GM19397 (cell line): ENCODE measurements around the gene HTR2C.
"Not testable (repeated sequence)": the region's sequence is repeated elsewhere in the genome, so short reads cannot be mapped to it uniquely, and the experiment has no call there.

Experiments
- ATAC-seq: cut with Tn5 transposase; IDR thresholded peaks from one replicate; pipeline ENCODE4 v1.9.1; 2021; ENCODE audit warnings: mild to moderate bottlenecking, moderate library complexity; ENCODE audit not compliant: unreplicated experiment

Gene HTR2C

DNA sequence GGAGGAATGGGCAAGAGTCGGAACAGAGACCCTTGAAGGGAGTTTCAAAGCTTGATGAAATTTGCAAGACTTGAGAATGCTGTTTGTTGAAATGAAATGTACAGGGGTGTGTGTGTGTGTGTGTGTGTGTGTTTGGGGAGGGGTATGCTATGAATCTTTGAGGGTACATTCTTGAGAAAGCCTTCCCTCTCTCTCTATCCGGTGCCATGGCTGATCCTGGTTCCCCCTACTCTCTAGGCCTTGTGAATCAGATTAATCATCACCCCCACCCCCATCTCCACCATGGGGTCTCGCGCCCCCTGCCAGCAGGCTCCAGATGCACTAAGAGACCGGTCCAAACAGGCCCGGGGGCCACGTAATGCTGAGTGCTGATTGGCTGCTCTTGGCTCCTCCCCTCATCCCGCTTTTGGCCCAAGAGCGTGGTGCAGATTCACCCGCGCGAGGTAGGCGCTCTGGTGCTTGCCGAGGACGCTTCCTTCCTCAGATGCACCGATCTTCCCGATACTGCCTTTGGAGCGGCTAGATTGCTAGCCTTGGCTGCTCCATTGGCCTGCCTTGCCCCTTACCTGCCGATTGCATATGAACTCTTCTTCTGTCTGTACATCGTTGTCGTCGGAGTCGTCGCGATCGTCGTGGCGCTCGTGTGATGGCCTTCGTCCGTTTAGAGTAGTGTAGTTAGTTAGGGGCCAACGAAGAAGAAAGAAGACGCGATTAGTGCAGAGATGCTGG, at the start of gene HTR2C:
Gene HTR2C, plus strand, starts transcription at position 441 of the 729 bp plus-strand sequence. CDS start 142,851 bp downstream, outside the sequence.
- ATAC-seq = no peak

DNA sequence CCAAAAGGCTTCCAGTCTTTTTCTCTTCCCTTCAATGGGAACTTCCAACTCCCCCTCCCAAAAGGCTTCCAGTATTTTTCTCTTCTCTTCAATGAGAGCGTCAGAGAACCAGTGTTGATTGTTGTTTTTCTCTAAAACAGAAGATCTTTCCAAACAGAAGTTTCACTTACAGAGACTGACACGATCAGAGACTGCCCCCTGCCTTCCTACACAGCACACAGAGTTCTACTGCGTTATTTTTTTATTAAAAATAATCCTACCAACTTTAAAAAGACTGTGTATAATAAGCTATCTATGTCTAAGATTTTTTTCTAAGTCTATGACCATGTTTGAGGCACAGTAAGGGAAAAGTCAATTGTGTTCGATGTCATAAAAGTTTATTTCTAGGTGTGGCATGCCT, 3.5 kb upstream of the HTR2C start:
- no peak for ATAC-seq

DNA sequence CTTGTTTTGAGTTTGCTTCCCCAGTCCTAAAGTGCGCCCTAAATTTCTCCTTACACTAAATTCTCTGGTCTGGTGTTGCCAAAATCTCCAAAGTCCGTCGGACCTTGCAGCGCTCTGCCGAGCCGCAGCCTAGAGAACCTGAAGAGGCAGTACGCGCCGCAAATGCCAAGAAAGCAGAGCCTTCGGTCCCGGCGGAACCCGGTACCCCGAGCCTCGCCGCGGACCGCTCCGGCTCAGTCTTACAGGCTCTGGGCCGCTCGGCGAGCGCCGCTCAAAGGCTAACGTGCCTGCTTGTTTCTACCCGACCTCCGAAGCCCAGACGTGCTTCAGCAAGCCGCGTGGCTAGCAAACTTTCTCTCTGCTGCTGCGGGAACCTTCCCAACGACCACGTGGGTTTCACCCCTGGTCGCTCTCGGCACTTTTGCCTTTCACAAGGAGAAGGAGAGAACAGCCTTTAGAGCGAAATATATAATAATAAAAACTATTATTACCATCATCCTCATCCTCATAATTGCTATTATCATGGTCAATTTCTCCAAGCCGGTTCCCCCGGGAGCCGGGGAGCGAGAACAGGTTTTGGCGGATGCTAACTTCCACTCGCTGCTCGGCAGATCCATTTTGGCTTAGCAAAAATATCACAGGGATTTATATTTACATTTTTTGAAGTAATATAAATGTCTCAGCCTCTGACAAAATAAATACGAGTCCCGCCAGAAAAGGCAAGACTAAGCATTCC, 2.2 kb upstream of the HTR2C start:
- no peak for ATAC-seq

DNA sequence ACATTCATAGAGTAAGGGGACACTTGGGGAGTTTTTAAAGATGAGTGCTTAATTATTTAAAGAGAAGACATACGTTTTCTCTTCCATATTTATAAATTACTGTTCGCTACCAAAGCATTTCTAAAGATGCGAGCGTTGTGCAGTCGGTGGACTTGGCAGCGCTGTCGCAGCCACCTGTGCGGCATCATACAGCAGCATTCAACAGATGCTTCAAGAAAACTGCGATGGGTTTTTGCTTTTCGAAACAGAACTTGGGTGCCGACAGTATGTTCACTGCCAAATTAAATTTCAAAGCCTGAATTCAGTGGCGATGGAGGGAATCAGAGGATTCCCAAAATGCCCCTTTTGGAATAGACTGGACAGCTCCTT, 1.6 kb upstream of the HTR2C start:
- no peak for ATAC-seq

DNA sequence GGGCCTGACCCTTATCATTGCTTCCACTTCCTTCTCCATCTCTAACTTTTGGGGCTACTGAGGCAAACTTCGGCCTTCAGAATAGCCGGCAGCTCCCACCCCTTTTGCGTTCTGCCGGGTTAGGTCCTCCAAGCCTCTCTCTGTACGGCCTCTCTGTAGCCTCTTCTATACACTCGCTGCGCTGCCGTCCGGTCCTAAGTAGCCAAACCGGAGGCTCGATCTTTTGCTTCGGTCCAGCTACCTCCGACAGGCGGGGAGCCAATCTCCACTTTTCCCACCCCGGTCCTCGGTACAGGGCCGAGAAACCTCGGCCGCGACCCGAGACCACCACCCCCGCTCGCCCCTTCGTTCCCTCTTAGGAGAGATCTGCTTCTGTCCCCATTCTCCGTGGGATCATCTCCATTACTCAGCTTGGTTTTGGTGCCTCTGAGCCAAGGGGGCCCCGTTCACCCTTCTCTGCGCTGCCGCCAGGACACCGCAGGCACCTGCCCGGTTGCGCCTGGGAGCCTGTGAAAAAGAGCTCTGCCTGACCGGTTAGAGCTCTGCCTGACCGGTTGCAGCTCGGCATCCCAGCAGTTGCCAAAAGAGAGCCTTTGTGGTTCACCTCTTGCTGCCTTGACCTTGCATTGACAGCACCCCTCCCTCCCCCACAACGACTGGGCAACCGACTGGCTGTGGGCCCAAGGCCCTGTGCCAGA, 1.0 kb upstream of the HTR2C start:
- ATAC-seq = no peak

DNA sequence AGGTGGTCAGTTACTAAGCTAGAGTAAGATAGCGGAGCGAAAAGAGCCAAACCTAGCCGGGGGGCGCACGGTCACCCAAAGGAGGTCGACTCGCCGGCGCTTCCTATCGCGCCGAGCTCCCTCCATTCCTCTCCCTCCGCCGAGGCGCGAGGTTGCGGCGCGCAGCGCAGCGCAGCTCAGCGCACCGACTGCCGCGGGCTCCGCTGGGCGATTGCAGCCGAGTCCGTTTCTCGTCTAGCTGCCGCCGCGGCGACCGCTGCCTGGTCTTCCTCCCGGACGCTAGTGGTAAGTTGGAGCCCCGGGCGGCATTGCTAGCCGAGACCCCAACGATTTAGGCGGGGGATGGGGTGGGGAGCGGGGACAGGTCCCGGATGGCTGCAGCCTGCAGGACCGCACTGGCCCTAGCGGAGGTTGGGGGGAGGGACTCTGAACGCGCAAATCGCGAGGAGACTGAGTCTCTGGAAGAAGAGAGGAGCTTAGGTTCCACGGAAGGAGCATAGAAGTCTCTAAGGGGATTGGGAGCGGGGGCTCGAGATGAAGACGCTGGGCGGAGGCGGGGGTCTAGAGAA, 573 bp downstream of the HTR2C start:
- no peak for ATAC-seq

DNA sequence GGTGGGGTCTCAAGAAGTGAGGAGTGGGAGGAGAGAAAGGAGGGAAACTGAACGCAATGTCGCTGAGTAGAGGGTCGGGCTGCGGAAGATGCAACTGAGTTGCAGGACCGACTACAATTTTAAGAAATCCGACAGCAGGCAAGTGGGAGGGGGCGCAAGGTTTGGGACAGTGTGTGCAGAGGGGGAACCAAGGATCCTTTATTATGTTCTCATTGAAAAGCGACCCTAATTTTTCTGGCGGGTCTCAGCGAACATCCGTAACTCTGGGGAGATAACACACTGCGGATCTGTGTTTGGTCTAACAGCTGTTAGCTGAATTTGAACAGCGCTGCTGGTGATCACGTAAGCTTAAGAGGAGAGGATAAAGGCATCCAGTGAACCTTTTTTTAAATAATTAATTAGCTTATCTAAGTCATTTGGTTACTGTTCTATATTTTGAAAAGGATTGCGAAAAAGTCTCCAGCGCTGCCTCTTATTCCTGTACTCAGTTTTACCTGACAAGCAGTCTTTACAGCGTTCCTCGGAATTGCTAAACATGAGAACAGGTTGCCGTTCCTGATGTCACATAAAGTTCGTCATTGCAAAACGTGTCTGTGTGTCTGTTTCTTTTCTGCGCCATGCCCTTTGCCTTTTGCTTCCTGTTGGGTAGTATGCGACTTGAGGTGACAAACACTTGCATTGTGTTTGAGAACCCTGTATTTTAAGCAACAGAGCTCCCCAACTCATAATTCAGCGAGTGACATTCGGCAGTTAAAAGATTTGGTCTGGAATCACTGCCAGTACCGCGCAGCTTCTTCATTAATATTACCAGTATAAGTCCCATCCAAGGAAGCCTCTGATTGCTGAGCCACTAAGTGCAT, 1.3 kb downstream of the HTR2C start:
- no peak for ATAC-seq

DNA sequence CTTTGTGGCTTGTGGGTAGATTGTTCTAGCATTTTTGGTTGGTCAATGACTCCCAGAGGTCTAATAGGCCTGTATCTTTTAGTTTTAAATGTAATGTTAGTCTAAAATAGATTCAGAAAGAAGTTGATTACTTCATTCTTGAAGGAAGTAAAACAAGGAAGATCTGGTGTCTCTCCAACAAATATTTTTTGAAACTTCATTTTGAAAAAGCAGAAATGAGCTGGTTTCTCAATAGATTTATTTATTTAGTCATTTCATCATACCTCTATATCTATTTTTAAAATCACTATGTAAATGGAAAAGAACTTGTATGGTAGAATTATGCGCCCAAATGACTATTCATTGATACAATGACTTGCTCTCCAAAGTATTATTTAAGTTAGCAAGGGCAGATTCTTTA, 7.2 kb downstream of the HTR2C start:
- no peak for ATAC-seq

DNA sequence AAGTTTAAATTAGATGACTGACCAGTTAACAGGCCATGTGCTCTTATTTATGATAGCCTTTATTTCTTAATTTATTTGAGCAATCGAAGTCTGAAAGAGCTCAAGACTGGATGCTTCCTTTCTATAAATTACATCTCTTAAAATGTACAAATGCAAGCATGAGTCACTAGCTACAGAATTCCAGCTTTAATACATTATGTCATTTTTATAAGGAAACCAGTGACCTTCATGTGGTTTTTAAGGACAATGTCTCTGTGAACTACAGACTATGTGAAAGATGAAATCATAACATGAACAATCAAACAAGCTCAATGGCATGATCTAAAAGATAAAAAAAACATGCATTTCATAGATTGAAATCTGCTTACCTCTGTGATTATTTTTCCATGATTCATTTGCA, 15.4 kb downstream of the HTR2C start:
- ATAC-seq = no peak

DNA sequence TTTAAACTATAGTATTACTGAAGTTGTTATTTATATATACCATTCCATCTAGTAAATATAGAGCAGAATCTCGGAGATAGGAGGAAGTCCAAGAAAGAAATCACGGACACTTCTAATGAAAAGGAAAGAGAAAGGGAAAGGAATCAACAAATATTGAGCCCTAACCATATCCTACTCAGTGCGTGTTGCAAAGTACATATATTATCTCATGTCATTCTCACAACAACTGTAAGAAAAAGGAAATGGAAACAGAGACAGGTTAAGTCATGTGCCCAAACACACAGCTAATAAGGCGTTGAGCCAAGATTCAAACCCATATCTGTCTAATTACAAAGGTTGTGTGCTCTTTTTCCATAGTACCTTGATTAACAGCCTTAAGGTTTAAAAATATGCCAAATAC, 16.0 kb downstream of the HTR2C start:
- no peak for ATAC-seq

DNA sequence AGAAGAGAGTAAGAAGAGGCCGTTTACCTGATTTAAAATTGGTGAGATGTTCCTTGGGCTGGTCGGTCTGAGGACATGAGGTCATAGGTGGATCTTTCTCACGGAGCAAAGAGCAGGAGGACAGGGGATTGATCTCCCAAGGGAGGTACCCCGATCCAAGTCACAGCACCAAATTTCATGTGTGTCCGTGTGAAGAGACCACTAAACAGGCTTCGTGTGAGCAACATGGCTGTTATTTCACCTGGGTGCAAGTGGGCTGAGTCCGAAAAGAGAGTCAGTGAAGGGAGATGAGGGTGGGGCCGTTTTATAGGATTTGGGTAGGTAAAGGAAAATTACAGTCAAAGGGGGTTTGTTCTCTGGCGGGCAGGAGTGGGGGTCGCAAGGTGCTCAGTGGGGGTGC, 22.7 kb downstream of the HTR2C start:
- ATAC-seq = not testable (repeated sequence)

DNA sequence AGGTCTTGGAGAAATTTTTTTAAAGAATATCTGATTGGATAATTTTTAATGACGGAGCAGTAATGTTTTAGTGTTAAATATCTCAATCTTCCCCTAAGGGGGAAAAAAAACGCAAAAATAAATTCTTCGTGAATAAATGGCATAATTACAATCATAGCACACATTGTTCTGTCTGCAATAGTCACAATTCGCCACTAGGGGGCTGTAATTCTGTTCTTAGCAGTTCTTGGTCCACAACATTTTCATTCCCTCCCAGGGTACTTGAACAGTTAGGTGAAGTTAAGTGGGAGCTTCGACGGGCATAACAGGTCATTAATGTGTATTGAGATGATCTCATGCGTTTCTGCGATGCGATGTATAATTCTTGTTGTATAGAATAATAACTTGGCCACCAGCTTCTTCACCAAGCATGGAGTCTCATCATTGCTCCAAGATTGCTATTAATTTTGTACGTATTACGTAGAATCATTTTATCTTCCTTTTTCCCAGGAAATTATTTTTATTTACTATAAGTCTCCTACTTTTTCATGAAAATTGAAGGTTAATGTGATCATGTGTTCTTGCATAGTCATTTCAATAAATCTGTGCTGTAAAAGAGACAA, 27.2 kb downstream of the HTR2C start:
- no peak for ATAC-seq

DNA sequence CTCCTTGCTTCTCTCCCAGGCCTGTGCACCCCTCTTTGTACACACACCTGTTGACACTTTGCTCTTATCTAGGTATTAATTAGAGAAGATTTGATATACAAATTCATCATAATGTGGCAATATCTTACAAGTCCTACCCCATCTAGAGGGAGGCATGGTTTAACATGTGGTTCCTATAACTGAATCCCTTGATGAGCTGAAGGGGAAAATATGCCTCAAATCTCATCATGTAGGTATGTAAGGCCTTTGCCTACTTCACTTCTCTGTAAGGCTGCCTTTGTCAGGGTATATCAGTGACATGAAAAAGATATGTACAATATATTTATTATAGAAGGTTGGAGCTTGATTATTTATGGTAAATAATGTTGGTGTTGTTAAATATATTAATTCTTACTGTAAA, 31.9 kb downstream of the HTR2C start:
- ATAC-seq = no peak

DNA sequence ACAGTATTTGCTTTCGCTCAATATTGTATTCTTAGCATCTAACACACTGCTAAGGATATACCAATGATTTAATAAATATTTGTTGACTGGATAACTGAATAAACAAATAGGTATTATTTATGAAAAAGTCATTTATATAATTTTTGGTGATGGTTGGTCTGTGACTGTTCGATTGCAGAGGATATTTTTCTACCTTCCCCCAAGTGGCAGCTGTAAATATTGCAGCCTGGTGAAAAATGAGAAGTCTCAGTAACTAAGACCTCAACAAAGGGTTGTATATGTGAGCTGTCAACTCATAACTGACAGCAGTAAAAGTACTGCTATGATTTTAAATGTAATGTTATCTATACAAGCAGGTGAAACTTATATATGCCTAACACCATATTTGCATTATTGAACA, 36.0 kb downstream of the HTR2C start:
- no peak for ATAC-seq

DNA sequence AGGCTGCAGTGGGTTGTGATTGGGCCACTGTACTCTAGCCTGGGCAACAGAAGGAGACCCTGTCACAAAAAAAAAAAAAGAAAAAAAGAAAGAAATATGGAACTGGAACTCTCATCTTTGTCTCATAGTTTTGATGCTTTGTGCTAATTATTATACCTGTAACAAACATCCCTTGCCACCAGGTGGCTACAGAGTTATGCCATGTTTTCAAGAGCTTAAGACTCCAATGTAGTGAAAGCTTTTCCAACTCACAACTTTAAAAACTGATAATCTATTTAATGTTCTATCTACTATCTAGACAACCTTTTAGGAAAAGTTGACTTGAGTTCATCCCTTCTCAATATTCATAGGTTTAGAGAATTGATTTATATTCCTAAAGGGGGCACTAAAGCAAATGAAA, 42.4 kb downstream of the HTR2C start:
- no peak for ATAC-seq

DNA sequence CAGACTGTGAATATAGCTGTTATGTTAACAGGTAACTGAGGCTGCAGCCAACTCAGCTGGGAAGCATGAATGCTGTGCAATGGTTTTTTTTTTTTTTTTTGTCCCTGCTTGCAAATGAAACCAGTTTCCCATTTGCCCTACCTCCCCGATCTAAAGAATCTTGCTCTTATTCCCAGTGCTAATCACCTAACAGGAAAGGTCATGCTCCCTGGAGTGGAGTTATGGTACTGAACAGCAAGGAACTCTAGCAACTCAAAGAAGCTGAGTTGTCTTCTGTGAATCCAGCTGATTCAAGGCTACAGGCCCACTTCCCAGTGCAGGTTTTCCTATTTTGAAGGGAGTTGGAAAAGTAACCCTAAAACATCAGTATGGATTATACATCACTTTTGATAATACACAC, 52.1 kb downstream of the HTR2C start:
- no peak for ATAC-seq

DNA sequence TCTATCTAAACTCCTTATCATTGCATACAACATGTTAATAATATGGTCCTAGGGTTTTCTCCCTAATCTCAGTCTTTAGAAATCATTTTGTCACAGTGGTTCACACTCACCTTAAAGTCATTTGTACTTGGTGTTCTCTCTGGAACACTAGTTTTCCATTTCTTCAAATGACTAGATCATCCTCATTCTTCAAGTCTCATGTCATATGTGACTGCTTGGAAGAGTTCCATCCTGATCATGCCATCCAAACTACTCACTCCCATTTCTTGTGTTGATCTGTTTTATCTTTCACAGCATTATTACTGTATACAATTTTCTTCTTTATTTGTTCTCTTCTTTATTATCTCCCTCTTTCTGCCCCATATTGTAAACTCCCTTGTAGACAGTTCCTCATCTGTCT, 66.5 kb downstream of the HTR2C start:
- ATAC-seq = no peak

DNA sequence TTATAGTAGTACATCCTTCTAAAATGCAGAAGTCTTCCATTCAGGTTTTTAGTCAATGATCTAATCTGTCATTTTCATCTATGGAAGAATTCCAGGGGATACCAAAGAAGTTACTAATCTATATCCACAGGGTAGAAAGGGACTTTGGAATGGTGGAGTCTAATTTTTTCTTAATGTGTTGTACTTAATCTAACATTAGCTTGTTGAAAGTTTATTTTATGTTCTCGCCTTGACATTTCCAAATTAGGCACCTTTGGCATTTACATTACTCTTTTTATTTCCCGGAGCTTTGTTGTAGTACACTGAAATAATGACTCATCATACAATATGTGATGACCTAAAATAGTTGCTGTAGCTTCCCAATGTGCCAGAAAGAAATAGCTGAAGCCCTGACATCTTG, 91.5 kb downstream of the HTR2C start:
- ATAC-seq = no peak

DNA sequence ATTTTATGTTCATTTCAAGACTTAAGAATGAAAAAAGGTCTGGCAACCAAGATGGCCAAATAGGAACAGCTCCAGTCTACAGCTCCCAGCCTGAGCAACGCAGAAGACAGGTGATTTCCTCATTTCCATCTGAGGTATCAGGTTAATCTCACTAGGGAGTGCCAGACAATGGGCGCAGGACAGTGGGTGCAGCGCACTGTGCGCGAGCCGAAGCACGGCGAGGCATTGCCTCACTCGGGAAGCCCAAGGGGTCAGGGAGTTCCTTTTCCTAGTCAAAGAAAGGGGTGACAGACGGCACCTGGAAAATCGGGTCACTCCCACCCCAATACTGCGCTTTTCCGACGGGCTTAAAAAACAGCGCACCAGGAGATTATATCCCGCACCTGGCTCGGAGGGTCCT, 116.6 kb downstream of the HTR2C start:
- not testable (repeated sequence) for ATAC-seq

DNA sequence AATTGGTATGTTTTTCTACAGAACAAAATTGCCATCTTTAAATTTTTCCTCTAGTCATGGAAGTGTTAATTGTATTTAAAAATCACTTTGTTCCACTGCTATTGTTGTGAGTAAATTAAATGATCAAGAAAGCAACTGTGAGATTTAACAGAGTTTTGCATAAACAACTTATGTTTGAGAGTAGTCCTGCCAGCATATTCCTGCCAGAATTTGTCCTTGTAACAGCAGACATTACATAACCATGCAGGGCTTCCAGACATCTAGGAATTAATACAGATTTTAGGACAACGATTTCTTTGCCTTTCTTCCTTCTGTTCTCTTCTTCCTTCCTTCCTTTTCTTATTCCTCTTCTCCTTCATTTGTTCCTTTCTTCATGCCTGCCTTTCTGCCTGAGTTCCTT, 125.5 kb downstream of the HTR2C start:
- ATAC-seq = no peak
